NCI-H2081 (cell line): Measurements from ENCODE around the gene PTTG1.
"Not testable (repeated sequence)": the region's sequence is repeated elsewhere in the genome, so short reads cannot be mapped to it uniquely, and the experiment has no call there.

Experiments used
- DNase-seq, 2 experiments: peaks; one replicate each; lab custom pipeline; 2025; lab: John Stamatoyannopoulos, UW

Gene PTTG1

GRCh38 chr5:160423099-160423498 is 1.4 kb downstream of the PTTG1 start:
- DNase-seq, result peak; percentile 11 to 62

- no peak for DNase-seq
These were observed 6.0 kb downstream of the PTTG1 start for GRCh38 chr5:160427607-160428006.

DNA sequence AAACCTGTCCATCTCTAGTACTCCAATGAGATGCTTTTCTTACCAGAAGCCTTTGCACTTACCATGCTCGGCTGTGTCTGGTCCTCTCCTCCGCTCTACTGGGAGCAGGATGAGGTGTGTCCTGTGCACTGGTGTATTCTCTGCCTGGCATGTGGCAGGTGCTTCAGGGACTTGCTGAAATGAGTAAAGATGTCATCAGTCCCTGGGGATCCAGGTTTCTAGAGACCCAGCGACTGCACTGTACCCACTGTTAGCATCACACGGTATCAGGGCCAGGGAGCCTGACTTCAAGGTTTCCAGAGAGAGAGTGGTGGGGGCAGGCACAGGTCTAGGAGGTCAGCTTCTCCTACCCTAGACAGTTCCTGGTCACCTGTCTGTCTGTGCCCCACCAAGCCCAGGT is 10.5 kb downstream of the PTTG1 start:
- DNase-seq, result no peak

- no peak for DNase-seq
These were observed 11.1 kb downstream of the PTTG1 start for GRCh38 chr5:160432787-160433186.

DNA sequence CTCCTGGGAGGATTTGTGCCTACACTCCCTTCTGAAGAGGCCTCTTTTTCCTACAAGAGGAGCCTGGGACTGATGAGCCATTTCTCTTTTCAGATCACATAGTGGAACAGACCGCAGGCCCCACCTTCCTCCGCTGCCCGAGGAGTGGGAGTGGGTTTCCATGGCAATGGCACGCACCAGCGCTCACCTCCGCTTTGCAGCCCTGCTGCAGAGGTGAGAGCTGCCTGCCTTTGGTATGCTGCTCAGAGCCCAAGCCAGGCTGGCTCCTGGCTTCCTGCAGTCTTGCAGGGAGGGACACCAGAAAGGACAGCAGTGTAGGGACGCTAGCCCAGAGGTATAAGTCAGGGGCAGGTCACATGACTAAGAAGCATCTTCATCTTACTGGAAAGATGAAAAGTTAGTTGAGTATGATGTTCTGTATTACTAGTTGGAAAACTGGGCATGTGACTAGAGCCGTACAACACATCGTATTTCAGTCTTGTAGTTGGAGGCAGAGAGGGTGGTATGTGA is 12.4 kb downstream of the PTTG1 start:
- DNase-seq, result peak in 1 of 2 experiments; percentile 13

DNA sequence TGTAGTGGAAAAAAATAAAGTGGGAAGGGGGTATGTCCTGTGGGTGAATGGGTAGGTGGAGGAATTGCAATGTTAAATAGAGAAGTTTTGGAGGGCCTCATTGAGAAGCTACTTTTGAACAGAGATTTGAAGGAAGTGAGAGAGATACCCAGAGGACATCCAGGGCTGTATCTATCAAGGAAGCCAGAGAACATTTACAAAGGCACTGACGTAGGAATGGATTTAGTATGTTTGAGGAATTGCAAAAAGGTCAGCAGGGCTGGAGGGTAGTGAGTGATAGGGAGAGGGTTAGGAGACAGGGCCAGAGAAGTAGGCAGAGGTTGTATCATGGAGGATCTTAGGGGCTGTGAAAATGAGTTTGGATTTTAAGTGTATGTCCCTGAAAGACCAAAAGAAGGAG is 13.9 kb downstream of the PTTG1 start:
- DNase-seq, result no peak

GRCh38 chr5:160436017-160436416 is 14.4 kb downstream of the PTTG1 start:
- DNase-seq, result no peak

GRCh38 chr5:160436661-160437060 is 15.0 kb downstream of the PTTG1 start:
- not testable (repeated sequence) for DNase-seq

DNA sequence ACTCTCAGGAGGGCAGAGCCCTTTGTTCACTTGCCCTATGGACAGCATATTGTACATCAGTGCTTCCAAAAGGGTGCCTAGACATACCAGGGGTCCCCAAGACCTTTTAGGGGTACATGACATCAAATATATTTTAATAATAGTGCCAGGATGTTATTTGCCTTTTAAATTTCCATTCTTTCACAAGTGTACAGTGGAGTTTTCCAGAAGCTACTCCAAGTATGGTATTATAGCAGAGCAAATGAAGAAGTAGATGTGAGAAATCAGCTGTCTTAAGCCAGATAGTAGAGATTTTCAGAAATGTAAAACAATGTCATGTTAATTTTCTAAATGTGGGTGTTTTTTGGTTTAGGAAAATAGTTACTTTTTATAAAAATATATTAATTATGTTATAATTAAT is 15.6 kb downstream of the PTTG1 start:
- no peak for DNase-seq

DNA sequence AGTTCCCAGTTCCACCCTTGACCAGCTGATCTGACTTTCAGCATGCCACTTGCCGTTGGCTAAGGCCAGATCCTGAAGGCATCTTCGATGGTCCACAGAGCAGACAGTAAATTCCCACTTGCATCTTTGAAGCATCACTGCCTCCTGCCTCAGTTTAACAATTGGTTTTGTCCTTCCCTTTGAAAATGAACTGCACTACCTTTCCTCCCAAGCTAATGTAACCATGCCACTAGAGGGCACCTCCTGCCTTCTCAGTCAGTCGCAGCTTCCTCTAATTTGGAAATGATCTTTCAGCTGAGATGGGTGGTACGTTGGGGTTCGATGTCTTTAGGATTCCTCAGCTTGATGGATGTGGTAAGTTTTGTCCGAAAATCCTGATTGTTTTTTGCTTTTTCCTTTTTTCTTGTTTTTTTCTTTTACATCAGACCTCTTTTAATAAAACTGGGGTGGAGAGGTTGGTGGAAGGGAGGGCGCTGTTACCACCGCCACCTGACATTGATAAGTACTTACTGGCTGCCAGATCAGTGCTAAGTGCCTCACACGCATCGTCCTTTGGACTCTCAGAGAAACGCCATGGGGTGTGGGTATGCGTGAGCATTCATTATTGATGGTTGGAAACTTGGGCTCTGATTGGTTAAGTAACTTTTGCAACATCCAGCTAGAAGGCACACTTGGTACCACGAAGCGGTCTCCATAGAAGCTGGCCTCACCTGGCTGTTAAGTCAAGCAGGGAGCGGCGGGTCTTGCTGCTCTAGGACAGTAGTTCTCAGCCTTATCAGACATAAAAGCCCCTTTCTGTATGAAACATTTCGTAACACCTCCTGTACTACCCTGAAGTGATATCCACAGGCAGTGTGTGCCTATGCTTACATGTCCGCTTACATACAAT is 16.9 kb downstream of the PTTG1 start:
- DNase-seq, result peak; percentile 29 to 67

GRCh38 chr5:160439205-160439600 is 17.5 kb downstream of the PTTG1 start:
- peak; percentile 69 for DNase-seq

DNA sequence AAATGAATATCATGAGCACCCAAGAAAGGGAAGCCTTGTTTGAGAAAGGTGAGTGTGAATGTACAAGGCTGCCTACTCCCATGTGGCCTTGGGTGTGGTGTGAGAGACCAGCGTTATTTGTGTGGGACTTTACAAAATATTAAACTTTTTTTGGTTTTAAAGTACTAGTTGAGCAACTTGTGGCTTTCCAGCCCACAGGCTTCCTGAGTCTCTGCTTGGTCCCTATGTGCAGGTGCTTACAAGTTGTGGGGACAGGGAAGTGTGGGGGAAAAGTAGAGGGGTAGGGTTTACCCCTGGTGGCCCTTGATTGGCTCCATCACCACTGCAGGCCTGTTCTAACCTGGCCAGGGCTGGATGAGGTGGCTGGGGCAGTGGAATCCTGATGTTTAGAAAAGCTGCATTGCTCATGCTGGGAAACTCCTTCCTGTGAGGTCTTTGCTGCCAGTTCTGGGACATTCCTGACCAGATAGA is 19.7 kb downstream of the PTTG1 start:
- DNase-seq, result no peak

- DNase-seq, result no peak
These were observed 21.3 kb downstream of the PTTG1 start for GRCh38 chr5:160442824-160443431.

GRCh38 chr5:160444407-160444806 is 22.8 kb downstream of the PTTG1 start:
- DNase-seq, result no peak

GRCh38 chr5:160445132-160445531 is 23.5 kb downstream of the PTTG1 start:
- DNase-seq, result no peak

DNA sequence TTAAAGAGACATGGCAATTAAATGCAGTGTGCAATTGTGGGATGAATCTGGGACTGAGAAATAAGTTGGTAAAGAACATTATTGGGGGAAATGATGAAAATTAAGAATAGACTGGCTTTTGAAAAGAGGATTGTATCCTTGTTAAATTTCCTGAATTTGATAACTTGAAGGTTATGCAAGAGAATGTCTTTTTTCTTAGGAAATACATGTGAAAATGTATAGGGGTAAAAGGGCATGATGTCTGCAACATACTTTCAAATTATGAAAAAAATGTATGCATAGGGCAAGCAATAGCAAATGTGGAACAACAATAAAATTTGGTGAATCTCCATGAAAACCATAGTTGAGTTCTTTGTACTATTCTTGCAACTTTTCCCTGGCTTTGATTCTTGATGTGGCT is 24.1 kb downstream of the PTTG1 start:
- DNase-seq, result no peak

DNA sequence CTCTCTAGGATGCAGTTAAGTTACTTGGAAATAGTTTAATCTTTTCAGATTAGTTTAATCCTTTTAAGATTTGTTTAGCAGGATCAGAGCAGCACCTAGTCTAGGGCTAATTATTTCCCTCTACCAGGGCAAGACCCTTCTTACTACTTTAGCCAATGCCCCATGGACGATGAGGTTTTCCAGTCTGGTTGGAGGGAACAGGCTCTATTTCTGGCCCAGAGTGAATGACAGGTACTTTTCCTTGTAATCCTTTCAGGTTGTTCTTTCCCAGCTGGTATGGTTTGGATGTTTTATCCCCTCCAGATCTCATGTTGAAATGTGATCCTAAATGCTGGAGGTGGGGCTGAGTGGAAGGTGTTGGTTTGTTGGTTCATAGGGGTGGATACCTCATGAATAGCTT is 27.2 kb downstream of the PTTG1 start:
- DNase-seq, result no peak

- DNase-seq, result no peak
These were observed 27.8 kb downstream of the PTTG1 start for GRCh38 chr5:160449458-160449857.

- no peak for DNase-seq
These were observed 28.7 kb downstream of the PTTG1 start for GRCh38 chr5:160450164-160450932.

- no peak for DNase-seq
These were observed 29.6 kb downstream of the PTTG1 start for GRCh38 chr5:160451281-160451680.

DNA sequence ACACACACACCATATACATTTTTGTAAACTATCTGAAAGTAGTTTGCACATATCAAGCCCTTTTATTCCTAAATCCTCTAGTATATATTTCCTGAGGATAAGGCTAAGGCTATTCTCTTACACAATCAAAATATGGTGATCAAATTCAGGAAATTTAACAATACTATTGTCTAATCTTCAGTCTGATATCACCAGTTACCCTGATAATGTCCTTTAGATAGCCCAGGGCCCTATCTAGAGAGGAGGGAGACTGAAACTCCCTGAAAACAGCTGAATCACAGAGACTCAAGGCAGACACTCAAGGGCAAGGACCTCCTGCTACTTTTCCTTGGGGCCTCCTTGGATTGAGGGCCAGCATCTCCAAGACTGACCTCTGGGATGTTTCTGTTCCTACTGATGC is 30.4 kb downstream of the PTTG1 start:
- no peak for DNase-seq

DNA sequence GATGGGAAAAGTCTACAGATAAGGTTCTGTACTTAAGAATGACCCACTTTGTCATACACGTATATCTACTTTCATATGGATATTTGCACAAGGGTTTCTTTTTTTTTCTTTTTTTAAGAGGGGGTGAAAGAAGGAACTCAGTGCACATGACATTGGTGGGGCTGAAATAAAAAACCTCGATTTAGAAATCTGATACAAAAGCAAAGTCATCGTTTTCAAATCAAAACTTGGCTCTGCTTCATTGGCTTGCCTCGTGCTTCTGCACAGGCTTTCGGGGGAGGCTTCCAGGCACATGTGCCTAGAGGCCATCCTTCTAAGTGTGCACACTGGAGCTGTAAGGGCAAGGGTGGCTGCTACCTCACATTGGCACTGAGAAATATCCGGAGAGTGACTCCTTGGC is 31.1 kb downstream of the PTTG1 start:
- DNase-seq, result no peak
